Measurements from ENCODE around the gene MAPRE2. TPM values are rescaled to one million over a fixed set of nuclear protein-coding genes. Genes with fewer than 3 reads are reported as not detected.

Gene MAPRE2
- total RNA-seq, 1 experiment from 2014 or later, result 16.4 TPM

DNA sequence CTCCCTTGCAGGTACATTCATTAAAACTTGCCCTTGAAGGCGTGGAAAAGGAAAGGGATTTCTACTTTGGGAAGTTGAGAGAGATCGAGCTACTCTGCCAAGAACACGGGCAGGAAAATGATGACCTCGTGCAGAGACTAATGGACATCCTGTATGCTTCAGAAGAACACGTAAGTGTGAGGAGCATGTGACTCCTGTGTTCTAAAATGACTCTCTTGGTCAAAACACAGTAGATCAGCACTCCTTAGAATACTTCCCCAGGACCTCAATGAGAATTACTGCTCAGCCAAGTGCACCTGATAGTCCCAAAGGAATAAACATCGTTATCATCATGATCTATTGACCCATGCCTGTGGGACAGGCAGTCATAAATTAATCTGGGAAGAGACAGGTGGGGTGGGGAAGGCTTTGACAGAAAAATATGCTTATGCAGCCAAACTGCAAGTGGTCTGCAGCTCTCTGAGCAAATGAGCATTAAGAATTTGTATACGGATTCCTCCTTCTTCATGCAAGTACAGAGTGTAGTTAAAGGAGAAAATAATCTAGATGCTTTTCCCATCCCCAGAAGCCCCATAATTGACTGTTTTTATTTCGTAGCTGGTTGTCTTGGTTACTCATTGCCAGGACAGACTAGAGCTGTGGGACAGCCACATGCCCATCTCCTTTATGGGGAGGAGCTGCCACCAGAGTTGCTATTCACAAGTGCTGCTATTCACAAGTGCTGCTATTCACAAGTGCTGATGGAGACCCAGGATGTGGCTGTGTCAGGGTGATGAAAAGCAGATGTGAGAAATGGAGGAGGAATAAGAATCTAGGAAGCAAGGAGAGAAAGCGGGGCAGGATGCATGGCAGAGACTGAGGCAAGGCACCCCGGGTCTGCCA, 91.0 kb downstream of the MAPRE2 start:
- ChIA-PET POLR2A (ENCODE audit: low non-redundant PET) (no interaction called here), CTCF (no interaction called here)
- TF ChIP-seq, protein P1, sequence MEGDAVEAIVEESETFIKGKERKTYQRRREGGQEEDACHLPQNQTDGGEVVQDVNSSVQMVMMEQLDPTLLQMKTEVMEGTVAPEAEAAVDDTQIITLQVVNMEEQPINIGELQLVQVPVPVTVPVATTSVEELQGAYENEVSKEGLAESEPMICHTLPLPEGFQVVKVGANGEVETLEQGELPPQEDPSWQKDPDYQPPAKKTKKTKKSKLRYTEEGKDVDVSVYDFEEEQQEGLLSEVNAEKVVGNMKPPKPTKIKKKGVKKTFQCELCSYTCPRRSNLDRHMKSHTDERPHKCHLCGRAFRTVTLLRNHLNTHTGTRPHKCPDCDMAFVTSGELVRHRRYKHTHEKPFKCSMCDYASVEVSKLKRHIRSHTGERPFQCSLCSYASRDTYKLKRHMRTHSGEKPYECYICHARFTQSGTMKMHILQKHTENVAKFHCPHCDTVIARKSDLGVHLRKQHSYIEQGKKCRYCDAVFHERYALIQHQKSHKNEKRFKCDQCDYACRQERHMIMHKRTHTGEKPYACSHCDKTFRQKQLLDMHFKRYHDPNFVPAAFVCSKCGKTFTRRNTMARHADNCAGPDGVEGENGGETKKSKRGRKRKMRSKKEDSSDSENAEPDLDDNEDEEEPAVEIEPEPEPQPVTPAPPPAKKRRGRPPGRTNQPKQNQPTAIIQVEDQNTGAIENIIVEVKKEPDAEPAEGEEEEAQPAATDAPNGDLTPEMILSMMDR (conservative IDR thresholded peaks at IDR 0.05; ENCODE audit: low read depth, low read length), result no peak
- no peak for TF ChIP-seq EZH2 (IDR thresholded peaks at IDR 0.05; ENCODE audit: borderline replicate concordance, low read depth, low read length, poor library complexity, severe bottlenecking)
- Histone ChIP-seq H3K9me3 (ENCODE audit: low read depth, low read length, poor library complexity, severe bottlenecking) (no peaks in the 10 kb centered on the region), H3K27me3 (replicated peaks; ENCODE audit: insufficient read depth, low read depth, low read length, poor library complexity) (no peaks in the 10 kb centered on the region), H3K27ac (ENCODE audit: low read depth, low read length, poor library complexity, severe bottlenecking) (no peak overlapping the region), H3K4me1 (ENCODE audit: insufficient read depth, low read length, poor library complexity, severe bottlenecking) (no peaks in the 10 kb centered on the region), H3K4me3 (ENCODE audit: low read depth, low read length, poor library complexity, severe bottlenecking) (no peak overlapping the region), H3K36me3 (ENCODE audit: insufficient read depth, low read length, poor library complexity, severe bottlenecking) (no peaks in the 10 kb centered on the region)
- BruUV-seq (replicated peaks), result no TSS peak
- intact Hi-C loops (cut with micrococcal nuclease; ENCODE audit: unreplicated experiment), result no loop called here
- no peak for DNase-seq (ENCODE audit: low spot score)

DNA sequence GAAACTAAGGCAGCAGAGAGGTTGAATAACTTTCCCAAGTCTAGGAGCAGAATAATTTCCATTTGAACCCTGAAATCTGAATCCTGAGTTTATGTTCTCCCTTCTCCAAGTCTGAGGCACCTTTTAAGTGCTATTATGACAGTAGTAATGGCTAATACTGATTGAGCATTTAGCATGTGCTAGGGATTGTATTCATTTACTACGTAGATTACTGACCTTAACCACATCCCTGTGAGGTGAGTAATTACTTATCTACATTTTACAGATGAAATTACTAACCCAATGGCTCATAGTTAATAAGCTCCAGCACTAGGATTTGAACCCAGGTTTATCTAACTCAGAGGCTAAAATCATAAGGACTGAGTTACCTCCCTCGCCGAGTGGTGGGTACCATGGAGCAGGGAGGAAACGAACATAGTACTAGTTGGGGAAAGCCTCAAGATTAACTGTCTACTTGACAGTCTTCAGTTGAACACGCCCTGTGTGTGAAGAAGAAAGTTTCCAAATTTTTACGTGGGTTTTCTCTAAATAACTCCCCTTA, 93.0 kb downstream of the MAPRE2 start:
- H3K36me3 ChIP-seq (ENCODE audit: insufficient read depth, low read length, poor library complexity, severe bottlenecking), result no peaks in the 10 kb centered on the region
- DNase-seq (ENCODE audit: low spot score), result no peak
- H3K4me3 ChIP-seq (ENCODE audit: low read depth, low read length, poor library complexity, severe bottlenecking), result no peak overlapping the region
- no TSS peak for BruUV-seq (replicated peaks)
- H3K9me3 ChIP-seq (ENCODE audit: low read depth, low read length, poor library complexity, severe bottlenecking), result no peaks in the 10 kb centered on the region
- H3K4me1 ChIP-seq (ENCODE audit: insufficient read depth, low read length, poor library complexity, severe bottlenecking), result no peaks in the 10 kb centered on the region
- intact Hi-C loops (cut with micrococcal nuclease; ENCODE audit: unreplicated experiment), result no loop called here
- H3K27me3 ChIP-seq (replicated peaks; ENCODE audit: insufficient read depth, low read depth, low read length, poor library complexity), result no peaks in the 10 kb centered on the region
- ChIA-PET CTCF (interaction anchor here (1.0 kb wide), 1 partner anchor 11 kb away, joined by 3 read pairs; no protein-coding TSS in a partner anchor), POLR2A (ENCODE audit: low non-redundant PET) (no interaction called here)
- no peak overlapping the region for H3K27ac ChIP-seq (ENCODE audit: low read depth, low read length, poor library complexity, severe bottlenecking)
- TF ChIP-seq EZH2 (IDR thresholded peaks at IDR 0.05; ENCODE audit: borderline replicate concordance, low read depth, low read length, poor library complexity, severe bottlenecking), result no peak
- TF ChIP-seq, protein P1 (conservative IDR thresholded peaks at IDR 0.05; ENCODE audit: low read depth, low read length), result no peak

DNA sequence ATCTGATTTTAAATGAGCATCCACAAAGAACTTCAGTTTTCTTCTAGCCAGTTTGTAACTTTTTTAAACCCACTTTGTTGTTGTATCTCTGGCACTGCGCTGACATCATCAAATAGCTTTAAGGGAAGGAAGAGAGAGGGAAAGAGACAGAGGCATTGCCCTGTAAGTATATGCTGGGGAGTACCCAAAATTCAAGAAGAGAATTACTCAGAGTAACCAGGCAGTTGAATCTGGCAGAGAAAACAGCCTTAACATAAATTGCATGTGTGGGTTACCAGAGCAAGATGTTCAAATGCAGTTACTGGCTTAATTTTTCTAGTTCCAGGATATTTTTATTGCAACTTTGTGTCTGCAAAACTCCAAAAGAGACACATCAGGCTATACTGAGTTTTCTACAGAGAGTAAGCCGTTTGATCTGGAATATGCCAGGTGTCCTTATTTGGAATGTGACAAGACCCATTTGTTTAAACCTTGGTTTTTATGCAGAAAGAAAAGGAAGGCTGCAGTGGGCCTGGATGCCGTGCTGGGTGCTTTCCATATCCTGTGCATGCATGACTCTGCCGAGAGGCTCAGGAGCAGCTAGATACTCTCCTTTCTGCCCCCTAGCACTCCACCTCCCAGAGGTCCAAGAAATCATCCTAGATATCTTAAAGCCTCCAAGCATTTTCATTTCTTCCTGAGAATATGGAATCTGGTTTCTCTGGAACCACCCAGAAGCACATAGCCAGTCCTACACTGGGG, 93.7 kb downstream of the MAPRE2 start:
- TF ChIP-seq, protein P1 (conservative IDR thresholded peaks at IDR 0.05; ENCODE audit: low read depth, low read length), result no peak
- no peak for TF ChIP-seq EZH2 (IDR thresholded peaks at IDR 0.05; ENCODE audit: borderline replicate concordance, low read depth, low read length, poor library complexity, severe bottlenecking)
- no peaks in the 10 kb centered on the region for H3K27me3 ChIP-seq (replicated peaks; ENCODE audit: insufficient read depth, low read depth, low read length, poor library complexity)
- BruUV-seq (replicated peaks), result no TSS peak
- H3K27ac ChIP-seq (ENCODE audit: low read depth, low read length, poor library complexity, severe bottlenecking), result no peak overlapping the region
- POLR2A ChIA-PET (ENCODE audit: low non-redundant PET), result no interaction called here
- intact Hi-C loops (cut with micrococcal nuclease; ENCODE audit: unreplicated experiment), result no loop called here
- no peak for DNase-seq (ENCODE audit: low spot score)
- H3K9me3 ChIP-seq (ENCODE audit: low read depth, low read length, poor library complexity, severe bottlenecking), result no peaks in the 10 kb centered on the region
- no peak overlapping the region for H3K4me3 ChIP-seq (ENCODE audit: low read depth, low read length, poor library complexity, severe bottlenecking)
- no peaks in the 10 kb centered on the region for H3K4me1 ChIP-seq (ENCODE audit: insufficient read depth, low read length, poor library complexity, severe bottlenecking)
- no peaks in the 10 kb centered on the region for H3K36me3 ChIP-seq (ENCODE audit: insufficient read depth, low read length, poor library complexity, severe bottlenecking)
- CTCF ChIA-PET, result no interaction called here
